Lung microvascular endothelial cell (primary cell): ENCODE data around the gene EHD3. TPM values are rescaled to one million over a fixed set of nuclear protein-coding genes. Genes with fewer than 3 reads are reported as not detected.

ENCODE experiments used
- DNase-seq, 2 donors: peaks; one replicate each; pipeline versions ENCODE4 v3.0.0 to v3.0.0-alpha.2; 2010; ENCODE audit warnings: low read depth in 2 of 2
- total RNA-seq: library from RNA; depleted of rRNA; stranded (reverse); fragments of >200 nt; gene quantifications from 2 replicates; pipeline ENCODE4 v1.2.1, GENCODE V29; 2014

The EHD3 gene
- total RNA-seq, 1 donor from 2014 or later, result 6.7 TPM

GRCh38 chr2:31235504-31235902 is 1.6 kb downstream of the EHD3 start:
- DNase-seq, result peak in 1 of 2 donors; percentile 35

DNA sequence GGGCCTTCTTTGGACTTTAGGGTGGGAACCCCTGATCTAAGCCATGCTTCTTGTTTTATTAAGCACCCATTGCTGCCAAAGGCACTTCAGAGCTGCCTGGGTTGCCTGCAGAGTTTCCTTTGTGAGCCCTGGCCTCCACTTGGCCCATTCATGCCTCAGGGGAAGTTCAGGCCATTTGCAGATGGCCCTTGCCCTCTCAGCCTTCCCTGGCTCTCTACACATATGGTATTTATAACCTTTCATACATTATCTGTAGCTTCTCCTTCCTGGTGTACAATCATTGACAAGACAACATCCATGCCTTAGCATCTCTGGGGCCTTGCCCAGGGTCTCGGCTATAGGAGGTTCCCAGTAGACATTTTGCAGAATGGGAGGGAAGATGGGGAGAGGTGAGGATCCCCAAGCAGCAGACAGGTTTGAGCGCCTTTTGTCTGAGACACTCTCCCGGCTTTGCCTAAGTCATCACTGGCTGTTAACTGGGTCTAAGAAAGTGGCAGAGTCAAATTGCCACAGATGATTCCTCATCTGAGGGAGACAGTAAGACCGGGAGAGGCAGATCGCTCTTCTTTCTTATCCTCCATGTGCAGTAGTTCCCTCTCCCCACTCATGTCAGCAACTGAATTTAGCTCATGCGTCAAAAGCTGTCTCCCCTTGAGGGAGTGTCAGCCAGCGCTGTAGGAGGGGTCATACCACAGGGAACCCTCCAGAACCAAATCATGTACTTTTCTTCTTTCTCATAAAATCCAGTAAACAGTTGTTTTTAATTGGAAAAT is 2.7 kb downstream of the EHD3 start:
- no peak for DNase-seq

GRCh38 chr2:31237348-31238017 is 3.5 kb downstream of the EHD3 start:
- DNase-seq, result no peak

- DNase-seq, result no peak
These were observed 4.4 kb downstream of the EHD3 start for GRCh38 chr2:31238126-31238905.

DNA sequence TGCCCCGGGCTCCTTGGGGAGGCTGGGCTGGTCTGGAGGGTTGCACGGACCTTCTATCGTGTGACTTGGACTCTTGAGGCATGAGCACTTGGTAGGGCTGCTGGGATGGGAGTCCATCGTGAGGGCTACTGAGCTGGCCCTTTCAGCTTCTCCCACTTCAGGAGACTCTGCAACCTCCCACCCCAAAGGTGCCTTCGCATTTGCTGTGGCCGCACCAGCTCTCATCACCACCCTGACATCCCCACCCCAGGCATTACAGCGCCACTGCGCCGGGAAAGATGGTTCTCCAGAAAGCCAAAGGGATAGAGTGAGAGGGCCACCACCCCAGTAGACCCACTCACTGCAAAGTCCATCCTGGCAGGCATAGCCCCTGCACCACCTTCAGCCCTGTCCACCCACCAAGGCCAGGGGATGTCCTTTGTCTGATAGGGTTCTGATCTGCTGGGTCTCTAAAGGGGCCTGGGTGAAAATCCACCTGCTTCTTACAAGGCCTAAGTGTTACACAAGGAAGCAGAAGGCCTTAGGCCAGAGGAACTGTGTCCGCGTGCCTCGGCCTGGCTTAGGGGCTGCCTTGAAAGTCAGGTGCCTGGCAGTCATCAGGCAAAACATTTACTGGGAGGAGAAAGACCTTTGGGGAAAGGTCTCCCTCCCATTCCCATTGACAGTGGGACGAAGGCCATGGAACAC is 5.1 kb downstream of the EHD3 start:
- DNase-seq, result no peak

- peak in 1 of 2 donors; percentile 10 for DNase-seq
These were observed 5.7 kb downstream of the EHD3 start for GRCh38 chr2:31239593-31240177.

DNA sequence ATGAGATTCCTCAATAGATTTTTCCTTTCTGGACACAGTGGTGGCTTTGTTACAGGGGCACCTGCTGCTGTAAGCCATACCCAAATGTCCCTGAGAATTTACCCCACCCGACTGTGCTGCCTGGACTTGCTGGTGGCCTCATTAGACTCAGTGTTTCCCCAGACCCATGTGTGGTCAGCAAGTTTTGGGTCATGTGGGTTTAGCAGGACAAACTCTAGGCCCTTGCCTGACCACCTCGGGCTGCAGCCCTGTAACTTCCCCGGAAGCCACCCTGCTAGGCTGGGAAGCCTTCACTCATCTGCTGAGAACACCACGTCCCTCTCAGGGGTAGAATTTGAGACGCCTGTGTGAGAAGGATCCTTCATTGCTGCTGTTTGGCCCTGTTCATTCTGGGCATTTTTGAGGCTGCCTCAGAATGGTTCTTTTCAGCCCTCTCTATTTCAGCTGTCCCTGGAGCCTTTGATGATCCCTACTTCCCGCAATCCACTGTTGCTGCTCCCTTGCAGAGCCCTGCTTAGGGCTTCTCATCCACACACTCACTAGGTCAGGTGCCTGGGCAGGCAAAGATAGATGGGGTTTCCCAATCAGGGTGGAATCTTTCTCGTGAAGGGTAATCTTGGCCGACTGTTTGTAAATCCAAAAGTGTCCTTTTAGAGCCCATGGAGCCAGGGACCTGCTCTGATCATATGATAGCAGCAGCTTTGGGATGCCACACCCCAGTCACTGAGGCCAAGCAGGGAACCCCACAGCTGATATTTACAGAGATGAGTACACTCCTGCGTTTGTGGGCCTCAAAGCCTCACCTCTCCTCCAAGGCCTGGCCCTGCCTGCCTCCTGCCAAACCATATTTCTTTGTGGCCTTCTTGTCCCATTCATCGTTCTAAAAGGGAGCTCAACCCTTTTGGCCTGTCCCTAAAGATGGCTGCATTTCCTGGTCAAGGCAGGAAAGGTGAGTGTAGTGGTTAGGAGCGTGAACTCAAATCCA is 6.7 kb downstream of the EHD3 start:
- no peak for DNase-seq

DNA sequence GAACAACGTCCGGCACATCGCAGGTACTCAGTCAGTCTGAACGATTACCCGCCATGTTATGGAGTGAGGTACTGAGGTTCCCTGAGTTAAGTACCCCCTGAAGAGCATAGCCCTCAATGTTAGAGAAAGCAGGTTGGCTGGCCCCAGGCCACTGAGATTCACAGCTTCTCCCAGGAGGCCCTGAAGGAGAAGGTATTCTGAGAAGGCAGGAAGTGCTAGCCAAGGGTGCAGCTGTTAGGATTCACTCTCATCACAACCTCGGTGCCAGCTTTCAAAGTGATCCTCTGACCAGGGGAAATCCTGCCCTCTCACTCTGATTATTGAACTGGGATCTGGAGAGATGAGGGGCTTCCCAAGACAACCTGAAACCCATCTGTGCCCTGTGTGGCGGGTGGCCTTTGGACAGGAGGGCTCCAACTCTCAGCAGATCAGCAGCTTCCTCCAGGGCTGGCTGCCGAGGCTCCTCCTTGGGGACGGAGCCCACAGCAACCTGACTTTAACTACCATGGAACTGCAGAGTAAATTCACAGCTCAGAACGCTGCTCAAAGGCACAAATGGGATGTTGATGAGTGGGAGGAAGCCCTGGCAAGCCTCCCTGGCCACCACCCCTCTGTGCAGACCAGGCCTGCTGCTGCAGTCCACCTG is 7.8 kb downstream of the EHD3 start:
- DNase-seq, result no peak

GRCh38 chr2:31243053-31243452 is 9.1 kb downstream of the EHD3 start:
- no peak for DNase-seq

GRCh38 chr2:31244101-31244500 is 10.1 kb downstream of the EHD3 start:
- no peak for DNase-seq

GRCh38 chr2:31246184-31246852 is 12.4 kb downstream of the EHD3 start:
- DNase-seq, result no peak

DNA sequence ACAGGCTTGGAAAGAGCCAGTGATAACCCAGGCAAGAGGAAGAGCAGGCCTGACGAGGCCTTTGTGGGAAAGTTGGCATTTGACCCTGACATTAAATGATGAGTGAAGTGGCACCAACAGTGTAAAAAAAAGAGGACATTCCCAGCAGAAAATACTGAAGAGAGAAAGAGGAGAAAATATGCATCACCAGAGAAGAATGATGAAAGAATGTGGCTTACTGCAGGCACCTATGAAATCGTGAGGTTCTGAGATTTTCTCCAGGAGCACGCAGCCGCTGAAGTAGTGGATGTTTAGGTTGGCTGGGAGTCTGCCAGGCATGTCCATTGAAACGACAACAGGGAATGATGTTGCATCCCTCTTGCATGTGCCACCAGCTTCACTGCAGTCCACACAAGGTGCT is 13.8 kb downstream of the EHD3 start:
- no peak for DNase-seq

- no peak for DNase-seq
These were observed 14.2 kb downstream of the EHD3 start for GRCh38 chr2:31248139-31248538.

- DNase-seq, result no peak
These were observed 15.2 kb downstream of the EHD3 start for GRCh38 chr2:31249009-31249690.

DNA sequence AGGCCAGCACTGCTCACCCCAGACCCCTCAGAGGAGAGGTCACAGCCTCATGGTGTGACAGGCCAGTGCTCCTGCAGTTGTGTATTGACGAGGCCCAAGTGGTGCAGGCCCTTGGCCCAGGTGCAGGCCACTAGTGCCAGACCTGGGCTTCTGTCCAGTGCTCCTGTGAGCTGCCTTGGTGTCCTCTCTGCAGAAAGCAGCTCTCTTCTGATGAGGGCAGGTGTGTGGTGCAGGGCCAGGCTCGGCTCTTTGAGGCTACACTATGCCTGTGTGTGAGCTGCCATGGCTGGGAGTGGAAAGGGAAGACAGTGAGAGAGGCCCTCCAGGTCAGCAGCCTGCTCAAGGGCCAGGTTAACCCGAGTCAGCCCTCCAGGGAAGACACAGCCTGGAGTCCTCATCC is 17.1 kb downstream of the EHD3 start:
- DNase-seq, result no peak

GRCh38 chr2:31251851-31252250 is 17.9 kb downstream of the EHD3 start:
- no peak for DNase-seq

DNA sequence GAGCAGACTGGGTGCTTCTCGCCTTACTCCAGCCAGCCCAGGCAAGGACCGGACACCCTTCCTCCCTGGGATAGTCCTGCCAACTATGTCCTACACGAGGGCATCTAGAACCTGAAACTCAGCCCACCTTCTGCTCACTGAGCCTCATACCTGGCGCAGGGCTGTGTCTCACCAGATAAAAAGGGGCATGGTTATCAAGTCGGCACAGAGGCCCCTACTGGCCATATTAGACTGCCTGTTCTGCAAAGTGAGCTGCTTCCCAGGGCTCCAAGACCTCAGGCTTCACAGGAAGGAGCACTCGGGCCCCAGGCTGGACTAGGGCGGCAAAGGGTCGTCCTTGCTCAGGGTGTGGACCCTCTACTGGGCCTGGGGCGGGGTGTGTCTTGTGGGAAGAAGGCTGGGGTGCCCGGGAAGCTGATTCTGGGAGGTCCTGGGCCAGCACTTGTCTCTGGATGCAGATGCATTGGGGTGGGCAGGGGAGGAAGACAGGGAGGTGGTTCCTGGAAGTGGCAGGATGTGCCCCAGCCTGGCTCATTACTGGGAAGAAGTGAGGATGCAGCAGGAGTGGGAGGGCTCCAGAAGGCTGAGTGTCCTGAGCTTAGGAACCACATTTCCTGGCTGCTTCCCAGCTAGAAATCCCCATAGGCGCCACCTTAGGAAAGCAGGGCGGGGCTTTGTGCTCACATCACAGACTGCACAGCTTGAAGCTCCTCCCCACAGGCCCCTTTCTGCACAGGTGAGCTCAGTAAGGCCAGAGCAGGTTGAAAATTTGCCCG is 19.6 kb downstream of the EHD3 start:
- no peak for DNase-seq
